A172 (cell line): ENCODE results near the gene SLC6A12. TPM values are rescaled to one million over a fixed set of nuclear protein-coding genes. Genes with fewer than 3 reads are reported as not detected.

Experiments
- DNase-seq: peaks from one replicate; pipeline ENCODE4 v3.0.0-alpha.2; 2015; ENCODE audit warnings: low spot score
- total RNA-seq: library from RNA; depleted of rRNA; stranded (reverse); fragments of >200 nt; shearing (Covaris generic); gene quantifications from 2 replicates; pipeline ENCODE4 v1.2.3, GENCODE V29; 2014

The SLC6A12 gene
- total RNA-seq, 1 experiment from 2014 or later: 0.10 TPM

DNA sequence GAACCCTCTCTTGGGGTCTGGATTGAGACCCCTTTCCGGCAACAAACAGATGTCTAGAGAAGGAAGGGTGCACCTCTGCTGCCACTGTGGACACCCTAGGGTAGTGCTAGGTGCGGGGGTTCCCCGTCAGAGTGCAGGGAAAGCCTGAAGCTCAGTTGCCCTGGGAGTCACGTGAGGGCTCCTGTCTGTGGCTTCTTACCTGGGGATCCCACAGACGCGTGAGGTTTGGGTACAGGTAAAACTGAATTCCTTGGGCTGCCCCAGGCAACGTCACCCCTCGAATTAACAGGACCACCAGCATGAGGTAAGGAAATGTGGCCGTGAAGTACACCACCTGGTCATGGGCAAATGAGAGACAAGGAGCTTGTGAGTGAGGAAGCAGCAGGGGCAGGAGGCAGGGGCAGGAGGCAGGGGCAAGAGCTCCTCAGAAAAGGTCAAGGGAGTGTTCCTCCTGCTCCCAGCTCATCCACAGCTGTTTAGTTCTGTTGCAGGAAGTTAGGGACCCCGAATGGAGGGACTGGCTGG lies 21.0 kb upstream of the SLC6A12 start:
- DNase-seq: no peak

DNA sequence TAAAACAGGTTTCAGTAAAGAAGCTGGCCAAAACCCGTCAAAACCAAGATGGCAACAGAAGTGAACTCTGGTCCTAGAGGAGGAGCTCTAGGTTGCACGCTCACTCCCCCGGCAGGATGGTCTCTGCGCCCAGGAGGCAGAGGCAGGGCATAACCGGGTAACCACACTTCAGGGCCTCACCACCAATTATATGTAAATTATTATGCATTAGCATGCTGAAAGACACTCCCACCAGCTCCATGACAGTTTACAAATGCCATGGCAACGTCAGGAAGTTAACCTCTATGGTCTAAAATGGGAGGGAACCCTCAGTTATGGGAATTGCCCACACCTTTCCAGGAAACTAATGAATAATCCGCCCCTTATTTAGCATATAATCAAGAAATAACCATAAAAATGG lies 20.1 kb upstream of the SLC6A12 start:
- DNase-seq: no peak

DNA sequence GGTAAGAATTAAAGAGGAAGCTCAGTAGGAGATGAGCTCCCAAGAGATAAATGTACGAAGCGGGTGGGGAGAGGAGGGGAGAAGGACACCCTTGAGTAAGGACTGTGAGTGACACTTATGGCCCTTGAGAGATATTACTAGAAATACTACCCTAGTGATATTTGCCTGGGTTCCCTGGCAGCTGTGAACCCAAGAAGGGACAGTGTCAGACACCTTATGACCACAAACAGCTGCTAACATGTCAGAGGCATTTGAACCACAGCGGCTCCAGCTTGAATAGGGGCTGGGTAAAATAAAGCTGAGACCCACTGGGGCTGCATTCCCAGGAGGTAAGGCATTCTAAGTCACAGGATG lies 19.6 kb upstream of the SLC6A12 start:
- no peak for DNase-seq

DNA sequence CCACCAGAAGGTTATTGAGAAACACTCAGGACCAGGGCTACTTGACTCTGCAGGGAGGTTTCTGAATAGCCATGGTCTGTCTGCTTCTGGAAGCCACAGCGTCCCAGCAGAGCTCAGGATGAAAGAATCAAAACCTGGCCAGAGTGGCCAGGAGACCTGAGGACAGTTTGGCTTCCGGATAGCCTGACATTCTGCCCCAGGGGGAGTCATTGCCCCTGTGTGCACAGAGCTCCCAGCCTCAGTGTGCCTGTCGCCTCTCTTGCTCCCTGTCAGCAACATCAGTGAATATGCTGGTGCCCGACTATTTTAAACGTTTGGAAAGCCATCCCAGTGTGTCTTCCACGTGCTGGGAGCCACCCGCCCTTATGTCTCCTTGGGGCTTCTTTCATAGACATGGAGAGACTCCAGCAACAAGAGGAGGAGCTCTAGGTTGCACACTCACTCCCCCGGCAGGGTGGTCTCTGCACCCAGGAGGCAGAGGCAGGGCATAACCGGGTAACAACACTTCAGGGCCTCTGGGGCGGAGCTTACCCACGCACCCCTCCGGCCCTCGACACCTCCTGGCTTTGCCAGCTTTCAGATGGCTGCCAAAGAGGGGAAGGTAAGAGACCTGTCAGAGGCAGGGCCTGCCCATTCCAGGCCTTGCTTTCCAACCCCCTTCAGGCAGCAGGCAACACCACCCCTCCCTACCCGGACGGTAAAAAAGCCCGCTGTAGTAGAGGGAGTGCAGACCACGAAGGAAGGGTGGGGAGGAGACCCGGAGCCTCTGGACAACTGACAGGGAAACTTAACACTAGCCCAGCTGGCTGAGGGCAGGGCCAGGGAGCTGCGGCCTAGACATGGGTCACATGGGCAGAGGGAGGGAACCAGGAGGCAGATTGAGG lies 19.0 kb upstream of the SLC6A12 start:
- DNase-seq: no peak

GRCh38 chr12:230925-231671 lies 17.1 kb upstream of the SLC6A12 start:
- DNase-seq: no peak

- DNase-seq: no peak
These were observed 15.7 kb upstream of the SLC6A12 start for GRCh38 chr12:229441-230191.

DNA sequence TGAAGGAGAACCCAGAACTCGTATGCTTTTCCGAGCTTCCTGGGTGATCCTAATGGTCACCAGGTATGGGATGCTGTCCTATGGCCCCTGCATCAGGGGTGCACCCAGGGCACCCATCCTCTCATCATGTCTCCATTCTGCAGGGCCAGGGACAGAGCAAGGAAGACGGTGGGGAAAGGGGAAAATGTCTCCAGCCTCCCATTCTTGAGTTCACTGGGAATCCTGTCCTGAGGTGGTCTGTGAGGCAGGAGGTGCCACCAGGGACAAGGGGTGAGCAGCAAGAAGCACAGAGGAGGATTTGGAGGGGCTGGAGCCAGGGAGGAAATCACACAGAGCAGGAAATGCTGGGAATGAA lies 14.9 kb upstream of the SLC6A12 start:
- DNase-seq: no peak

GRCh38 chr12:227923-228845 lies 14.2 kb upstream of the SLC6A12 start:
- no peak for DNase-seq

DNA sequence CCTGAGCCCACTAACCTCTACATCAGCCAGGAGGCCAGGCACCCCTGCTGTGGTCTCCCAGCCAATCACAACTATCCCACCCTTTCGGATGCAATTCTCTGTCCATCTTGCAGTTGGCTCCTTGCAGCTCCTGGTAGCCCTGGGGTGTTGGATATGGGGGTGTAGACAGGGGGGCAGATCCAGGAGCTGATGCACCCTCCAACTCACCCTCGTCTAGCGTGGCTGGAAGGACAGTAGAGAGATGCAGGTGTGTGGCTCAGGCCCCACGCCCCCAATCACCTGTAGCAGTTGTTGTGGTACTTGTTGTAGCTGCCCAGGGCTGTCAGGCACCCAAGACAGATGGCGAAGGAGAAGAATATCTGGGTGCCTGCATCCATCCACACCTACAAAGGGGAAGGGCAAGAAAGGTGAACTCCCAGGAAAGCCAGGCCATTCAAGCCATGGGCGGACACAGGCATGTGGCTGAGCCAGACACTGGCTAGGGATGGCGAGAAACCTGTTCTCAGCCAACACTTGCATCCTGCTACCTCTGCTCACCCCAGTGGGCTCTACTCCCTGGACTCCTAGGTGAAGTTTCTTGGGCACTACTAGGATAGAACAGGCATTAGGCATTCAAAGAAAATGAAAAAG lies 13.4 kb upstream of the SLC6A12 start:
- no peak for DNase-seq

DNA sequence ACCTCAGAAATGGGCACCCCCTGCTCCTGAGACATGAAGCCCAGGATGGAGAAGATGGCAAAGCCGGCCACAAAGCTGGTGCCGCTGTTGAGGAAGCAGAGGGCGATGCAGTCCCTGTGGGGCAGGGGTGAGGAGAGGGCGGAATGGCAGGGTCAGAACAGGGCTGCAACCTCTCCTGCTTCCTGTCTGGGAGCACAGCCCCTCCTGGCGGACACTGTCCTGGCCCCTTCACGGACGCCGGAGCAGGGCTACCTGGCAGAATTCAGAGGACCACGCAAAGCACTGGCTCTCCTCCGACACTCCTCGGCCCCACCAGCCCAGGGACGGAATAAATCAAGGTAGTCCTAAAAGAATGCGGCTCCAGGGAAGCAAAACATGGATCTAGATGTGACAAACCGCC lies 12.4 kb upstream of the SLC6A12 start:
- DNase-seq: no peak

GRCh38 chr12:225012-225411 lies 11.1 kb upstream of the SLC6A12 start:
- DNase-seq: no peak

- no peak for DNase-seq
These were observed 10.4 kb upstream of the SLC6A12 start for GRCh38 chr12:224330-224729.

DNA sequence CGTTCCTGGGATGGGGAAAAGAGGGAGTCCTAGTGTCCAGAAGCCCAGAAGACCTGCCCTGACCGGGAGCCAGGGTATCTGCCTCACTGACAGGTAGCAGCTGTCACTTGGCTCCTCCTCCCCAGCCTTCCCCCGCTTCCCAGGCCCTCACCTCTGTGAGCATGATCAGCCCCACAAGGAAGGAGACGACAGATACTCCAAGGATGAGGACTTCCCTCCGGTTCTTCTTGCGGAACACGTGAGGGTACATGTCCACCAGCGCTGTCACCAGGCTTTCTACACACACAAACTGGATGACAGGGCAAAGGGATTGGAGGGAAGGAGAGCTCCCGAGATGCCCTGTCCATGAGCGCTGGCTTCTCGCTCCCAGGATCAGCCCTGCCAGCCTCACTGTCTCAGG lies 9.9 kb upstream of the SLC6A12 start:
- DNase-seq: no peak

DNA sequence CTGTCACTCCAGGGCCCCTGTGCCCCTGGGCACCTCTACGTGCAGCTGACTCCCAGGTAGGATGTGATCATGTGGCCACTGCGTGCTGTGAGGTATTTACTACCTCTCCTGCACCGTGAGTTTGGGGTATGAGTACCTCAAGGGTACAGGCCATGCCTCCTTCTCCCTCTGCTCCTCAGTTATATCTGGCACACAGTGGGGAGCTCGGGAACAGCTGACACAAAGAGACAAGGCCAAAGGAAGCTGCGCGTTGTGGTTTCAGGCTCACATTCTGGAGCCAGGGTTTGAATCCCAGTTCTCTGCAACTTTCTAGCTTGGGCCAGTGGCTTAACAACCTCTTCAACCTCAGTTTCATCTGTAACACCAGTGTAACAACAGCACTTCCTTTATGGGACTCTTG lies 7.8 kb upstream of the SLC6A12 start:
- DNase-seq: no peak

DNA sequence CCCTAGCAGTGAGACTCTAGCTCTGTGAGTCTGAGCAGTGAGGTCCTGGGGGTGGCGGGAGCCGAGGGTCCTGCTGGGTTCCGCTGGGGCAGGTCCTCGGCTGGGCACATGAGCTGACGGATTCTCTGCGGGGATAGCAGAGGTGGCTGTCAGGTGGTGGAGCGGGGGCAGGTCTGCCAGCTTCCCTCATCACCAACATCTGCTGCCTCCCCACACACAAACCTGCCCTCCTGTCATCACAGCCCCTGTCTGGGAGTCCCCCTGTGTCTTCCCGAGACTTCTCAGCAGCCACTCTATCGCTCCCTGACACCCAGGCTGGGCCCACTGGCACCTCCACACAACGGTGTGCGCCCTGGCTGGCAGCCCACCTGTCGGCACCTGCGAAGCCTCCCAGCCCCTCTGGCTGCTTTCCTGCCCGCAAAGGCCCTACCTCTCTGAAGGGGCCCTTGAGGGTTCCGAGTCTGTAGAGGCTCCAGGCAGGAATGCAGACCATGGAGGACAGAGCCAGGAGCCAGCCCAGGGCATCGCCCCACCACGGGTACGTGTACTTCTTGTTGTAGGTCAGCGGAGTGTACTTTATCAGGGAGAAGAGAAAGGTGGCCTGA lies 7.1 kb upstream of the SLC6A12 start:
- no peak for DNase-seq

- DNase-seq: no peak
These were observed 6.5 kb upstream of the SLC6A12 start for GRCh38 chr12:220491-220890.

GRCh38 chr12:219891-220352 lies 6.0 kb upstream of the SLC6A12 start:
- DNase-seq: peak; percentile 69

DNA sequence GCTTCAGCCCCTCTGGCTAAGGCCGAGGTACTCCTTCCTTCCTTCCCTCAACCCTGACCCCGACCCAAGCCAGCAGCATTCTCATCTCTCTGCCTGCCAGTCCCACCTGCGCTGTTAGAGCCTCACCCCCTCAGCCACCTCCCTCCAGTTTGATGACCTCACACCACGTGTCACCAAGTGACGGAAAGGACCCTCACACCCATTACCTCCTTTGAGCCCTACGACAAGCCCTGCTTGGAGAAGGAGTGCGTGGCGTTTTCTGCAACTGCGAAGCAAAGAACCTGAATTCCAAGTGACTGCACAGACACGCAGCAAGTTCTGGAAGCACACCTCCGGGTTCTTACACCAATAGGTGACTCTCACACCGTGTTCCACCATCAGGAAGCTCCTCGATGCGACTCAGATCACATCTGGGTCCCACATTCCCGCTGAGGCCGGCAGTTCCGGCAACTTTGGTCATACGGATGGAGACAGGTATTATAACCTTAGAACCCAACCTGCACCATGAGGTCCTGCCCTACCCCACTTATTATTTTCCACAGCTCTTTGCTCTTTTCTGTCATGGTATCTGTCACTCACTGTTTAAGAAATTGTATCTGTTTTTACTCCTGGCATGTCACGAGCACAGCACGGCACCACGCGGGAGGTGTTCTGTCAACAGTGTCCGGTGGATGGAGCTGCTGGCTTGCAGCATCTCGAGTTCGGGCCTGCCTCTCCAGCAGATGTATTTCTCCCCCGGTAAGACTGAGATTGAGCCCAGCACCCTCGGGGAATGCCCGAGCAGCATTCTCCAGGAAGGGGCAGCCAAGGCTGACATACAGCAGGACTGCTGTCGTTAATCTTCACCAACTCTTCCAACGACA lies 5.0 kb upstream of the SLC6A12 start:
- no peak for DNase-seq

- no peak for DNase-seq
These were observed 4.3 kb upstream of the SLC6A12 start for GRCh38 chr12:218221-218620.
